ENCODE measurements around the gene QRFP.

QRFP gene

DNA sequence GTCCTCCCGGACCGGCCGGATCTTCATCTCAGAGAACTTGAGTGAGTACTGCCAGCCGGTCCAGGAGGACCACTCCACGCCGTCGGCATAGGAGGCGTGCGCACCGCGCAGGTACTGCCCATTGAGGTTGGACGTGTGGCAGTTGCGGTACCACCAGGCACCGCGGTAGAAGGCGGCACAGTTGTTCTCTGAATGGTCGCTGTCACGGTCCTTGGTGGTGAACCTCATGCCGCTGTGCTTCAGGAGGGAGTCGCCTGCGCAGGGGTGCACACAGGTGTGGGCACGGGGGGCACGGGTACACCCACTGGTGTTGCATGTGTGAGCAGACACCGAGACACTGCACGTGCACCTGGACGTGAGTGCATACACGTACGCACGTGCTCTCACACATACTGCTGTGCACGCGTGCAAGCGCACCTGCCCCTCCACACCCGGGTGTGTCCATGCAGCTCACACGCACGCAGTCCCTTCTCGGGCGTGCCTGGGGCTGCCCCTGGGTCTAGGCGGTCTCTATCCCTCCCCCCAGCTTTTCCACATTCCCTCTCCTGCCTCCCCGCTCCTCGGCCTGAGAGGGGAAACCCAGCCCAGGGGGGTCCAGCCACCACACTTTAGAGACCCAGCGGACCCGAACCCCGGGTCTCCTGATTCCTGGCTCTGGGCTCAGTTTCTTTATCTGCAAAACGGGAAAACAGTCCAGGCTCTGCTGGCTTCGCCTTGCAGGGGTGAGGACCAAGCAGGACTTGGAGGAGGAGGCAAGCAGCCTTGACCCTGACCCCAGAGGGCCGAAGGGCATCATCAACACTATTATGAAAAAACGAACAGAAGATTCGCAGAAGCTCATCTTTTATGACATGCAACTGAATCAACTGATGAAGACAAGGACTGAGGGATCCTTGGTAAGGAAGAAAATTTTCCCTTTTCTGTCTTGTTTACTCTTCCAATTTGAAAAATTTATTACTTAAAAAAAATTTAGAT, 7.7 kb upstream of the QRFP start:
- no peak for DNase-seq

DNA sequence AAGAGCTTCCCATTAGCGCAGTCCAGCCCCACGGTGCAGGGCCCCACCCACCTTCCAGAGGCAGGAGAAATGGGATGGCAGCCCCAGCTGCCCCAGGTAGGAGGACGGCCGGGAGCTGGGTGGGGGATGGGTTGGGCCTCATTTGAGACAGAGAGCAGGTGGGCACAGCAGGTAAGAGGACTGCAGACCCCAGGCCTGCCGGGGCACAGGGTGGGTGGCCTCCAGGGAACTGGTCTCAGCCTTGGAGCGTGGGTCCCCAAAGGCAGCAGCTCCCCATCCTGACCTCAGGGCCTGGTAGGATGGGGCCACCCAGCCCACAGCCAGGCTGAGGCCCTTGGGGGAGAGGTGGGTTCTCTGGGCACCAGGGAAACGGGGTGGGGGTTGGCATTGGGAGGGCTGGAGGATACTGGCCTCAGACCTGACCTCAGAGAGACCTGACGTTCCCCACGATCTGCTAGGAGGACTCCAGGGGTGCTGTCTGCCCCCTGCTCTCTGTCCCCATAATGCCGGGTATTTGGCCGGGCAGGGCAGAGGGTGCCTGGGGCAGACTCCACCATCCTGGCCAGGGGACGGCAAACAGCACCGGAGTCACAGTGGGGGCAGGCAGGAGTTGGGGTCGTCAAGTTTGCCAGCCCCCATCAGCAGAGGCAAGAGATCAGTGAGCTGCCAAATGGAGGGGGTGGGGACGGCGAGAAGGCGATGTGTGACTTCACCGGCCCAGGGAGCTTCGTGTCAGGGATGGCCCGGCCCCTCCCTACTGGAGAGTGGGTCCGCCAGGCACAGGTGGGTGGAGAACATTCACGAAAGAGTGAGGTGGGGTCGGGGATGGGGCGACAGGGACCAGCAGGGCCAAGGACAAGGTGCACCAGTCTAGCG, 6.8 kb upstream of the QRFP start:
- no peak for DNase-seq

DNA sequence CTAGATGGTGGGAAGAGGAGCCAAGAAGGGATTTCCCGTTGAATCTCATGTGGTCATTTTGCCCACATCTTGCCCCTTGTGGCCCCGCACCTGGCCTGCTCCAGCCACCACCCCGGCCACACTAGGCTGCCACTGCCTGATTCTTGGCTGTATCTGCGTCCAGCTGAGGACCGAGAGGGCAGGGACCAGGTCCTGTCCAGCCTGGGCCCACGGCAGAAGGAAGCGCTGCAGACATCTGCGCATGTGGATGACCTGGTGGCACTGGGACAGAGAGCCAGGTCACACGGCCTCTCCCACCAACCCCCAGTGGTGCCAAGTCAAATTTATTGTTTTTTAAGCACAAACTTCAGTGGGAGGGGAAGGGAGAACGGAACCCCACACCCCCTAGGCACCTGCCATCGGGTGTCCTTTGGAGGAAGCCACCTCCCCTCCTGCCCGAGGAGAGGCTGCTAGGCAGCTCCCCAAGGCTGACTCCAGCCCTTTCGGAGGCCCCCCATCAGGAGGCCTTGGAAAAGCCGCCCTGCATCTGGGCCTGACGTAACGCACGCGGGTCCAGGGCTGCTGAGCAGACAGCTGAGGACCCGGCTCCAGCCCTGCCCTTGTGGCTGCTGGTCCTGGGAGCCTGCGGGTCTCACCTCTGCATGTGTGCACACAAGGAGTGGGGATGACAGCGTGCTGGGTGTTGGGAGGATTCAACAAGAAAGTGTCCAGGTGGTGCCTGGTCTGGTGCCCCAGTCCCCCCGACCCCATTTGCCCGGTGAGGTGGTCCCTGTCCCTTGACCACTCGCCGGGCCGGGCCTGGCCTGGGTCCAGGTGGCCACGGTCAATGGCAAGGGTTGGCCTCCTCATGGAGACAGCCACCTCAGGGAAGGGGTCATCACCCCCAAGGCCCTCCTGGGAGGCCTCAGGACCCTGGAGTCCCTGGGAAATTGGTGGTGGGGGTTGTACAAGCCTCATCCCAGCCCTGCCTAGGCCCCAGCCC, 5.9 kb upstream of the QRFP start:
- DNase-seq: no peak

DNA sequence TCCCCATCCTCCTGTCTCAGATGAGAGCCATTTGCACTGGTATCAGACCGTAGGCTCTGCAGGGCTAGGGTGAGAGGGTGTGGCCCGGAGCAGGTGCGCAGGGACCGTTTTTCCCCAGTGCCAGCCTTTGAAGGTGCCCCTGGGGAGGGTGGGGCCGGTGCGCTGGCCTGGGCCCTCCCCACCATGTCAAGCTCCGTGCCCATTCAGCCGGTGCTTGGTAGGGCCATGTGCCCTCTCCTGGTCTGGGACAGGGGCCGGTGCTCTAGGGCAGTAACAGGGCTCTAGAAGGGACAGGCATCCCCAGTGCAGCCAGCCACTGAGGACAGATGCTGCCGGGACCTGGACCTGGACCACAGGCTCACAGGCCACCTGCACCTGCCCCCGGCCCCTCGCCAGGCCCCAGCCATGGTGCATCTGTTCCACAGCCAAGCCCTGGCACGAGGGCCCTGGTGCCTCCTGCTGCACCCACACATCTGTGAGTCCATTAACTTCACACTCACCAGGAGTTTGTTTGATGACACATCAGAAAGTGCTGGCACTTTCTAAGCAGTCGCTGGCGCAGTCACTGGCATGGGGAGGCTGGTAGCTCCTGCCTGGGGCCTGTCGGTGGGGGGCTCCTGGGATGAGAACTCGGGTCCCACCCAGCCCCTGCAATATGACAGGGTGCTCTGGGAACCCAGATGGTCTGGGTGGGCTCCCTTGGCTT, 5.0 kb upstream of the QRFP start:
- DNase-seq: no peak

DNA sequence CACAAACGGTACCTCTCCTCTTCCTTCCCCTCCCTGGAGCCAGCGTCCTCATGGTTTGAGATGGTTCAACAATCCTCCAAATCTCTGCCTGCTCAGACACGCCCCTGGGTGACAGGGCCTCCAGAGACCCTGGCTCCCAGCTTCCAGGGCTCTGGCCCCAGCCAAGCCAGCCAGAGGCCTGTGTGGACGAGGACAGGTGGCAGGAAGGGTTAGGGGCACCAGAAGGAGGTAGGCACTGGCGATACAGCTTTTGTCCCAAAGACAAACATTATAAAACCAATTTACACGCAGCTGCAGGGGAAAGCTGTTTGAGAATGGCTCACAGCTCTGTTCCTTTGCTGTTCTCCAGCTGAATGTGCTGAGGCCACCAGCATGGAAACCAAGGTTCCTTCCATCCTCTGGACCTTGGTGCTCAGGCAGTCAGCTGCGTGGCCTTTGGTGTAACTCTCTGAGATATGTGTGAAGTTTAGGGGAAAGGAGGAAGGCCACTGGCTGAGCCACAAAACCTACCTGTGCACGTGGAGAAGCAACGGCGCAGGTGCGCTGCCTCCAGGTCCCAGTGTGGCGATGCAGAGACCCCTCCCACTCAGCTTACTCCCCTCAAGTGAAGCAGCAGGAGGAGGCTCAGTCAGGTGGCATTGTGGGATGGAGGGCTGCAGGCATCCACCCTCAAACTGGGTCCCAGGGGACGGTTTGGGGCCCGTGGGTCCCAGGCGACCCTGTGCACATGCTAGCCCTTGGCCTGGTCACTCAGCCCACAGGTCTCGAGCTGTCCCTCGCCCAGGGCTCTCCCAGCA, 4.3 kb upstream of the QRFP start:
- DNase-seq: no peak

DNA sequence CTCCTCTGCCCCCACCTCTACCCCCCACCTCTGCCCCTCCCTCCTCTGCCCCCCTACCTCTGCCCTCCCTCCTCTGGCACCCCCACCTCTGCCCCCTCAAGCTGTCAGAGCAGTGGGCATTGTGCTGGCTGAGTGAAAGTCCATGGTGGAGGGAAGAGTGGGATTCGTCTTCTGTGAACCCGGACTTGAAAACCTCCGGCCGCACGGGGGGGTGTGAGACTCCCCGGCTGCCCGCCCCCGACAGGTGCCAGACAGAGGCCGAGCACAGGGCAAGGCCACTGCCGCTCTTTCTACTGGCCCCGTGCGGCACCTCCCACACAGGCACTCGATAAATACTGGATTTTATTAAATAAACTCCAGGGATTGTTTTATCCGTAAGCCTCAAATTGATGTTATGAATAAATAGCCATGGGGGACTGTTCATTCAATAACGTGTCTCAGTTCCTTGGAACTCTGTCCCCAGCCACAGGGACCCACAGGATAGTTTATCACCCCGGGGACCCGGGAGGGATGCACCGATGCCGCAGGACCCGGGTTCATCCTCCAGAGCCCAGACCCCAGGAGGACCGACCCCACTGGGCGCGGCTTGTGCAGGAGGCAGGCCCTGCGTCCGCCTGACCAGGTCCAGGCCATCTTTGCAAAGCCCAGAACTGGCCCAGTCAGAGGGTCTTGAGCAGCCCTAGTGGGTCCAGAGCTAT, 2.6 kb upstream of the QRFP start:
- no peak for DNase-seq

DNA sequence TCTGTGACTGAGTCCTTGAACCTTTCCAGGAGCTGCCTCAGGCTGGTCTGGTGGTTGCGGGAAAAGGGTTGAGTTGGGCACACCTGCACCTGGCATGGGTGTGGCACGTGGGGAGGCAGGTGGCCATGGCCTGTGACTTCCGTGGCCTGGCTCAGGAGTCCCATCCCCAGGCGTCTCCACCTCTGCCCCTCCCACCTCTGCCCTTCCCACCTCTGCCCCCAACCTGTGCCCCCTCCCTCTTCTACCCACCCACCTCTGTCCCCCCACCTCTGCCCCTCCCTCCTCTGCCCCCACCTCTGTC, 1.9 kb upstream of the QRFP start:
- no peak for DNase-seq

DNA sequence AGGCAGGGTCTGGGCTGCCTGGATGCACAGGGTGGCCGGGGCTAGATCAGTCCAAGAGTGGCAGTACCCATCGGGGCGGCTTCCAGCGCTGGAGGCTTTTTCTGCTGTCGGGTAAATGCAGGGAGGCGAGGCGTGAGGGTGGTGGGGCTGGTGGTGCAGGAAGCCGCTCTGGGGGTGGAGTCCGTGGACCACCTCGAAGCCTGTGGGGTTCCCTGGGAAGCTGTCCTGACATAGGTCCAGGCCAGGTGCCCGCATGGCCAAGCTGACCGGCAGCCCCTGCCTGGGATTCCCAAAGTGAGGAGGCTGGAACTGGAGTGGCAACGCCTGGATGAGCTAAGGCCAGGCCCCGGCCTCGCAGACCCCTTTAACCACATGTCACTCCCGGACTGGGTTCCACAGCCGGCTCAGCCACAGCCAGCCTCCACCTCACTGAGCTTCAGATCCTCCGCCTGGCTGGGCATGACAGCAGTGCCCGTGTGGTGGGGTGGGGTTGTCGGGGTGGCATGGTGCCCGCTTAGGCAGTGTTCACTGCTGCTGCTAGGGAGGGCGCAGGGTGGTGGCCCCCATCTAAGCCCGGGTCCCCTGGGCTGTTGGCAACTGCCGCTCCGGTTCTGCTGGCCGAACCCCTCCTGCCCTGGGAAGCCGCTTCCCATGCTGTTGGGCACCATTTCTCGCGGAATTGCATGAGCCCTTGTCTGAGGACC, 1.4 kb upstream of the QRFP start:
- no peak for DNase-seq

DNA sequence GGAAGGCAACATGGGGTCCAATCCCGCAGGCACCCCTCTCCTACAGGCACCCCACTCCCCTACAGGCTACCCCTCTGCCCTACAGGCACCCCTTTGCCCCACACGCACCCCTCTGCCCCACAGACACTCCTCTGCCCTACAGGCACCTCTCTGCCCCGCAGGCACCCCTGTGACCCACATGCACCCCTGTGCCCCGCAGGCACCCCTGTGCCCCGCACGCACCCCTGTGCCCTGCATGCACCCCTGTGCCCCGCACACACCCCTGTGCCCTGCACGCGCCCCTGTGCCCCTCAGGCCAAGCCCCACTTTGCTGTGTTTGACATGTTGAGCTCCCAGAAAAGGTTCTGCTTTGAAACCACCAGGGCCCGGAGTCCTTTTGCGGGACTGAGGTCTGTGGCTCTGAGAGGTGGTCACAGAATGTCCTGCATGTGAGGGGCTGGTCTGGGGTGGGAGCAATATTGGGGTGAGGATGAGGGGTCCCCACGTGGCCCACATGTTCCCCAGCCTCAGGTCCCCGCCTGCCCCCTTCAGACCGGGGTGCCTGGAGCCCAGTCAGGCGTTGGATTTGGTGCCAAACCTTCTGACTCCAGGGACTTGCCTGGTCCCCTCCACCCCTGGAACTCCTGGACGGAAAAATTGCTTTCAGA, 616 bp upstream of the QRFP start:
- DNase-seq: no peak

DNA sequence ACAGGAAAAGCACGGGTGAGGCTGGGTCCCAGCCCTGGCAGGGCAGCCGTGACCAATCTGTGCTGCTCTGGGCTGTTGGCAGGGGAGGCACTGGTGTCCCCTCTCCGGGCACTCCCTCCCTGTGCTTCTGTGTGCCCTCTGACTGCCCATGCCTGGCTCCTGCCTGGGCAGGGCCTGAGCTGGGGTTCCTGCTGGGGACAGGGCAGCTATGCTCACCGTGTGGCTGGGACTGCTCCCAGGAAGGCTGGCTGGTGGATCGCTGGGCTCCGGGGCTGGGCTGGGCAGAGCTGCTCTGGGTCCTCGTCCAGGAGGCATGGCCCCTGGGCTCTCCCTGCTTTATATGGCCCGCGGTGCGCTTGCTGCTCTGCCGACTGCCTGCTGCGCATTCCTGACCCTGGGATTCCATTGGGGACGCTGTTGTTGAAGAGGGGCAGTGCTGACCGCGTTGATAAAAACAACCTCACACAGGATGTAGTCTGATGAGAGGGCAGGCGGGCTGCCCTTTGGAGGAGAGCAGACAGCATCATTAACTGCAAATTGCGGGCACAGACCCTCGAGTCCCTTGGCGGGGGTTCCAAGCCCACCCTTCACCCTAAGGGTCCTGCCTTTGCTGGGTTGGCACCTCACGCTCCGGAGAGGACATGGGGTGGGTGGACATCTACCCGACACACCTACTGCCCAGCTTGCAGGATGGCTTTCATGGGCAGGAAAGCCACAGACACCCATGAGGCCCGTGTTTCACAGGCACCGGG, 955 bp downstream of the QRFP start:
- DNase-seq: no peak

DNA sequence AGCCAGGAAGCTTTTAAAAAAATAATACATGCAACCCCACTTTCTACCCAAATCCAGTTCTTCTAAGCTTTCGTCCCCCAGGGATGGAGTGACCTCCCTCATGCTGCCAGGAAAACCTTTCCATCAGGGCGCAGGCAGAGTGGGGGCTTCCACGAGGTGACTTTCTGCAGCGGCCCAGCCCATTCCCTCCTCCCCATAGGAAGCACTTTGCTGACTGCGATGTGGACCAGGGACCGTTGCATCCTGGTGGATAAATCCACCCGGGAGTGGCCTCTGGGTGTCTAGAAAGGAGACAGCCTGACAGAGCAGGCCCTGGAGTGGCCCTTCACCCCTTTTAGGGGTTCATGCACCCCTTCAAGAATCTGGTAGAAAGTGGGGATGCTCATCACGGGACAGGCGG, 1.6 kb downstream of the QRFP start:
- no peak for DNase-seq

DNA sequence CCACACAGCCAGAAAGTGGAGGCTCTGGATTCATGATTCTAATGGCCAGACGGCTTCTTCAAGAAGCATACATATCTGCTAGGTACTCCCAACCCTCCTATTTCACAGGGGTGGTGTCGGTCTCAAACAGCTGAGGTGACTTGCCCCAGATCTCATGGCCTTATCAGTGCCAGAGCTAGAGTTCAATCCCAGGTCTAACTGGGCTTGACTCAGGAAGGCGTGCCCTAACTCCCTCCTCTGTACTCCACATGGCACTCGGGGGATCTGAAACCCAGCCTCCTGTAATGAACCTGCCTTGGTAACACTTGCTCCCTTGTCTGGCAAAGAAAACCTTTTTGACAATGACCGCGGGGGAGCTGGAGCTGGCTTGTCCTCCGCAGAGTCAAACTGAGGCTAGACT, 2.1 kb downstream of the QRFP start:
- no peak for DNase-seq

DNA sequence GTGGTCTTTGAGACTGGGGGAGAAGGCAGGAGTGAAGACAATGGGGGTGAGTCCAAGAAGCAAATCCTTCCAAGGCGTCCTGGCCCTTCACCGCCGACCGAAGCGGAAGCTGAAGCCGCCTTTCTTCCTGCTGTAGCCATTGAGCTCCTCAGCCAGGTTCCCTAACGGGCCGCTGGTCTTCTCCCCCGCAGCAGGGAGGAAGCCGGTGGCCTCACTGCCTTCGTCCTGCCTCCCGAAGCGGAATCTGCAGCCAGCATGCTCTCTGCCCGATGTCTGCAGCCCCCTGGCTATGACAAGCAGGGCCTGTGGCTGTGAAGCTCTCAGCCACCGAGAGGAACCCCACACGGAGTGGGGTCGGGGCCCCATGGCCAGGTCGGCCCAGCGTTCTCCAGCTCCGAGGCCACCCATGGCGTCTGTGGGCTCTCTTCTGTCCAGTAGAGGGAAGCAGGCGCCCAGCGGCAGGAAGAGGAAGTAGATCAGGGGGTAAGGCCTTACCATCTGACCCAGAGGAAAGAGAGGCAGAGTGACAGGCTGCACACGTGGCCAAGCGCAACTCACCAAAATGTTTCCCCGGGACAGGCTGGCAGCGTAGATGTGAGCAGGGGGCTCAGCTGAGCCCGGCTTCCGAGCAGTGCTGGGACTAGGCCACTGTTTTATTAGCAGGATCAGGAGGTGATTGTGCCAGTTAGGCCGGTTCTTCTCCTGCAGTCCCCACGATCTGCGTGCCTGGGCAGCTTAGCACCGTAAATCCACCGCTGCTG, 3.1 kb downstream of the QRFP start:
- DNase-seq: no peak

DNA sequence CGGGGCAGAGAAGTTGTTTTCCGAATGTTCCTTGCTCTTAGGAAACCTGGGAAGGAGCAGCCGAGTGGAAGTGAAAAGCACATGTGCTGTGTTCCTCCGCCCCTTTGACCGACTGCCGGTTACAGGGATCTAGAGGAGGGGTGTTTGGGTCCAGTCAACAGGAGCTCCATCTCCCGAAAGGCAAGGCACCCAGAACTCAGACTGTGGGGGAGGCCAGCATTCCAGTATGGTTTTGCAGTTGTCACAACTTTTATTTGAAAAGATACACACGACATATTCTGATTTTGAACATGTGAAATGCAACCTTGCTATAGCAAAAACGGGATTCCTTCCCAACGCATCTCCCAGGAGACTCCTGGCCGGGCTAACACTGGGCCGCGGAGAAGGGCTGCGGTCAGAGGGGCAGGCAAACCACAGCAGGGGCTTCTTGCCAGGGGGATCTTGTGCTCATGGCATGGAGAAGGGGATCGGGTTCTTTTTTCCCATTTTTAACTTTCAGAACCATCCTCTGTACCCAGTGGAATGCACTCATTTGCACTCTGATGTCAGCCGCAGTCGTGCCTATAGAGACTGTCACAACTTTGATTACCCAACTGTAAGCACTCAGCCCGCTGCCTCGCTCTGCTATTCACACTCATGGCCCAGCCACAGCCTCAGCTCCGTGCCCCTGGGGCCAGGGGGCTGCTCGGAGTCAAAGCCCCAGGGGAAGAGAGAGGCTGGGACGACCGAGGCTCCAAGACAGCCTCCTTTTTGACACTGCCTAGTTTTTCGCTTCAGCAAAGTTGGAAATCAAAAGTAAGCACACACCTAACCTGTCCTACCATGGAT, 3.9 kb downstream of the QRFP start:
- DNase-seq: no peak

DNA sequence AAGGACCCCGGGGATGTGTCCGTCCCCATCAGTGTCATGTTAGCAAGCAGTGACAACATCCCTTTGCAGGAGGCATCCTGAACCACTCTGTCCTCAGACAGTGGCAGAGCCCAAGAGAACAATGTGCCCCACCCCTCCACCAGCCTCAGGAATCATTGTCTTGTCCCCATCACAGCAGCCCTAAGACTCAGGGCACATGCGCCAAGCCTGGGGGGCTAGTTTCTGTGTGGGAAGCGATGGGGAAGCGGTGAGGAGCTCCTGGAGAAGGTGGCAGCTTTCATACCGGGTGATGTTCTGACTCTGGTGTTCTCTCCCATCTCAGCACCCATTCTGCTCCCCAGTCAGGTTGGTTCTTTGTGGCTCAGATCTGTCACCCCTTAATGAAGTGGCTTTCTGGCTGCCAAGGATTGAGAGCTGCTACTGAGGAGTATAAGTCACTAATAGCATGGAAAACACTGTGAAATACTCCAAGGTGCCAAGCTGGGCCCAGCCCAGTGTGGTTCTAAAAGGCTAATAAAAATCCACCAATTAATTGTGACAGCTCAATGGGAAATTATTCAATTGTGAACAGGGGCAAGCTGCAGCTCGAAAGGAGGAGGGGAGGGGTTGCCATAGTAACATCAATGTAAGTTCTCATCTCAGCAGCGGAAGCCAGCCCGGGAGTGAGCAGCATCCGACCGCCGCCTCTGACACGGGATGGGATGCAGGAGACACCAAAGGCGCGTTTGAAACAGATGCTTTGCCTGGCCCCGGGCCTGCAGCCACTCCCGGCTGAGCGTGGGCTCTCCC, 4.7 kb downstream of the QRFP start:
- no peak for DNase-seq
